HepG2 (cell line): ENCODE data around the gene NTN4. TPM values are rescaled to one million over a fixed set of nuclear protein-coding genes. Genes with fewer than 3 reads are reported as not detected.

Experiments
- ATAC-seq: fragments of 200-7000 bp; cut with Tn5 transposase; 3 replicates; pipeline ENCODE4 v1.9.1; 2020; ENCODE audit warnings: mild to moderate bottlenecking, moderate library complexity
- BruUV-seq: library from RNA; stranded (reverse); fragments of 400-500 nt; replicated peaks from 2 replicates; lab custom pipeline; 2021; lab: Mats Ljungman, UMichigan
- CTCF ChIA-PET: fragments of 300-600 bp; formaldehyde crosslinking; extraction: SDS; loops from one replicate; lab custom pipeline; 2021; ENCODE audit warnings: low total read pairs, inconsistent platforms, low intra/inter-chr PET ratio; lab: Yijun Ruan, JAX
- POLR2A ChIA-PET: fragments of 350-600 bp; sonication (Branson Sonifier 250); formaldehyde crosslinking; loops from one replicate; lab custom pipeline; 2020; ENCODE audit warnings: antibody characterized with exemption, inconsistent platforms; lab: Yijun Ruan, JAX
- DNase-seq: peaks from one replicate; pipeline ENCODE4 v3.0.0-alpha.2; 2015; ENCODE audit warnings: low spot score
- FAIRE-seq: peaks from 3 replicates; lab custom pipeline; 2011; peaks lifted over from hg19 to GRCh38; lab: Jason Lieb, UNC
- H2AFZ ChIP-seq: one replicate; pipeline ENCODE4 v1.6.1; 2011; ENCODE audit warnings: low read length, inconsistent platforms
- H3K27ac ChIP-seq: fragments of 300-600 bp; 3 replicates; pipeline ENCODE4 v1.8.0; 2011; ENCODE audit warnings: mixed run types, mild to moderate bottlenecking, mixed read lengths, low read length, inconsistent platforms; ENCODE audit not compliant: insufficient read depth; ENCODE audit errors: extremely low read length
- H3K27me3 ChIP-seq, 2 experiments: fragments of 200-600 bp in 1 of 2; 2 replicates in 1 of 2; 3 replicates in 1 of 2; pipeline versions ENCODE4 v1.6.0 to v1.8.0; 2011; ENCODE audit warnings: low read length in 2 of 2, mild to moderate bottlenecking in 2 of 2, moderate library complexity in 2 of 2, inconsistent platforms in 1 of 2; ENCODE audit not compliant: insufficient read depth in 2 of 2, control insufficient read depth in 1 of 2
- H3K36me3 ChIP-seq, 2 experiments: fragments of 200-600 bp in 1 of 2; replicated peaks in 1 of 2; 2 replicates in 1 of 2; 3 replicates in 1 of 2; pipeline versions ENCODE4 v1.5.1 to v1.8.0; 2011; ENCODE audit warnings: low read length in 2 of 2, inconsistent platforms in 1 of 2; ENCODE audit not compliant: insufficient read depth in 2 of 2, control insufficient read depth in 1 of 2
- H3K4me1 ChIP-seq: 2 replicates; pipeline ENCODE4 v1.5.1; 2012; ENCODE audit warnings: low read length, inconsistent platforms; ENCODE audit not compliant: insufficient read depth
- H3K4me2 ChIP-seq: 2 replicates; pipeline ENCODE4 v1.6.0; 2011; ENCODE audit warnings: low read depth, low read length, inconsistent platforms
- H3K4me3 ChIP-seq, 3 experiments: fragments of 200-600 bp in 1 of 3; sonication (generic), shearing (Covaris generic) in 1 of 3; replicated peaks in 1 of 3; 2 replicates each; pipeline ENCODE4 v1.5.1; 2011 to 2016; ENCODE audit warnings: low read length in 3 of 3, inconsistent platforms in 2 of 3, low read depth in 2 of 3, mild to moderate bottlenecking in 2 of 3, control low read depth in 1 of 3, mixed read lengths in 1 of 3; ENCODE audit not compliant: insufficient read depth in 1 of 3
- H3K79me2 ChIP-seq: one replicate; pipeline ENCODE4 v1.6.1; 2011; ENCODE audit warnings: low read length, inconsistent platforms; ENCODE audit not compliant: insufficient read depth
- H3K9ac ChIP-seq: 2 replicates; pipeline ENCODE4 v1.6.0; 2011; ENCODE audit warnings: mild to moderate bottlenecking, low read depth, low read length, inconsistent platforms; ENCODE audit not compliant: insufficient read depth
- H3K9me3 ChIP-seq: 2 replicates; pipeline ENCODE4 v1.5.1; 2012; ENCODE audit warnings: mild to moderate bottlenecking, low read length
- H4K20me1 ChIP-seq: 2 replicates; pipeline ENCODE4 v1.6.0; 2011; ENCODE audit warnings: inconsistent platforms, mild to moderate bottlenecking, low read length, moderate library complexity; ENCODE audit not compliant: insufficient read depth
- ATF5 ChIP-seq: sonication (generic); formaldehyde crosslinking; IDR thresholded peaks from 2 replicates; pipeline ENCODE4 v1.4.0; 2020; ENCODE audit warnings: mild to moderate bottlenecking, low read depth, missing genetic modification reagents
- GATA4 ChIP-seq: sonication (generic); IDR thresholded peaks from 2 replicates; pipeline ENCODE4 v1.6.1; 2016; ENCODE audit warnings: antibody characterized with exemption, low read depth, borderline replicate concordance
- GLMP ChIP-seq: sonication (generic); formaldehyde crosslinking; IDR thresholded peaks from 2 replicates; pipeline ENCODE4 v1.9.0; 2021; ENCODE audit warnings: missing genetic modification reagents, mild to moderate bottlenecking, borderline replicate concordance
- HBP1 ChIP-seq: IDR thresholded peaks from 2 replicates; pipeline ENCODE4 v1.6.1; 2016; ENCODE audit warnings: low read depth, control low read depth
- IKZF1 ChIP-seq: fragments of 450-650 bp; IDR thresholded peaks from 2 replicates; pipeline ENCODE4 v1.7.1; 2016
- KLF15 ChIP-seq: sonication (generic); formaldehyde crosslinking; IDR thresholded peaks from 2 replicates; pipeline ENCODE4 v1.8.1; 2023; ENCODE audit warnings: borderline replicate concordance, mild to moderate bottlenecking, inconsistent platforms, missing genetic modification reagents, mixed read lengths
- NR2C2 ChIP-seq: sonication (generic); formaldehyde crosslinking; IDR thresholded peaks from 2 replicates; pipeline ENCODE4 v1.4.0; 2020; ENCODE audit warnings: missing genetic modification reagents, mild to moderate bottlenecking, moderate library complexity, borderline replicate concordance
- RFXANK ChIP-seq: IDR thresholded peaks from 2 replicates; pipeline ENCODE4 v1.6.1; 2016
- SIX1 ChIP-seq: sonication (generic); formaldehyde crosslinking; IDR thresholded peaks from 2 replicates; pipeline ENCODE4 v1.4.0; 2020; ENCODE audit warnings: missing genetic modification reagents, borderline replicate concordance
- SPEN ChIP-seq: sonication (generic); formaldehyde crosslinking; IDR thresholded peaks from 2 replicates; pipeline ENCODE4 v1.5.1; 2020; ENCODE audit warnings: low read depth, mild to moderate bottlenecking, missing genetic modification reagents
- TAF1 ChIP-seq: sonication (generic); formaldehyde crosslinking; IDR thresholded peaks from 2 replicates; pipeline ENCODE4 v1.4.0; 2020; ENCODE audit warnings: missing genetic modification reagents
- TCF12 ChIP-seq, 2 experiments: fragments of 450-650 bp in 1 of 2; sonication (generic) in 1 of 2; formaldehyde crosslinking in 1 of 2; IDR thresholded peaks; 2 replicates each; pipeline versions ENCODE4 v1.6.1 to v1.8.0; 2017 to 2022; ENCODE audit warnings: antibody characterized with exemption in 1 of 2, mild to moderate bottlenecking in 1 of 2, missing genetic modification reagents in 1 of 2, moderate library complexity in 1 of 2
- ZNF225 ChIP-seq: sonication (generic); formaldehyde crosslinking; IDR thresholded peaks from 2 replicates; pipeline ENCODE4 v1.4.0; 2020; ENCODE audit warnings: mild to moderate bottlenecking, missing genetic modification reagents
- ZNF501 ChIP-seq: sonication (generic); formaldehyde crosslinking; IDR thresholded peaks from 2 replicates; pipeline ENCODE4 v1.5.1; 2020; ENCODE audit warnings: mild to moderate bottlenecking, moderate library complexity, missing genetic modification reagents
- ZNF510 ChIP-seq: sonication (generic); formaldehyde crosslinking; IDR thresholded peaks from 2 replicates; pipeline ENCODE4 v1.4.0; 2020; ENCODE audit warnings: low read depth, mild to moderate bottlenecking, missing genetic modification reagents
- ZSCAN9 ChIP-seq: IDR thresholded peaks from 2 replicates; pipeline ENCODE4 v1.6.1; 2016; ENCODE audit warnings: borderline replicate concordance
- WGBS: methylation state at CpG from one replicate; pipeline ENCODE4 v1.1.6; 2017; ENCODE audit warnings: low lambda C conversion rate; 5-methylcytosine and 5-hydroxymethylcytosine counted together
- in situ Hi-C: cut with HindIII; loops from 2 replicates; pipeline ENCODE4 v1.10.0; 2017; ENCODE audit warnings: low pct_unique_long_range_greater_than_20kb; ENCODE audit not compliant: extremely low pct_ligation_motif_present
- intact Hi-C: fragments of 100-400 bp; cut with micrococcal nuclease; formaldehyde crosslinking; loops from one replicate; pipeline ENCODE4 v1.10.0; 2022; ENCODE audit not compliant: unreplicated experiment
- polyA plus RNA-seq, 8 experiments: library from polyadenylated mRNA; depleted of rRNA in 3 of 8; stranded (reverse) in 7 of 8; unstranded in 1 of 8; fragments of >200 nt; fragmentation: Illumina TruSeq in 4 of 8; extraction: Trizol in 4 of 8; gene quantifications; 2 replicates each; pipeline versions ENCODE4 v1.2.1 to v1.2.3, GENCODE V29; 2011 to 2016; ENCODE audit warnings: low read depth in 4 of 8, missing spikeins in 1 of 8, mixed read lengths in 1 of 8; ENCODE audit not compliant: insufficient read depth in 1 of 8
- total RNA-seq, 5 experiments: library from RNA; depleted of rRNA; stranded (reverse); fragments of >200 nt; fragmentation: Illumina TruSeq; extraction: Trizol; gene quantifications; 2 replicates each; pipeline ENCODE4 v1.2.3, GENCODE V29; 2016; ENCODE audit warnings: low read depth in 1 of 5
- TF ChIP-seq, protein P1 (sequence below): sonication (generic); formaldehyde crosslinking; IDR thresholded peaks from 2 replicates; pipeline ENCODE4 v1.5.0; 2020; ENCODE audit warnings: missing genetic modification reagents
- TF ChIP-seq, protein P2 (sequence below): sonication (generic); formaldehyde crosslinking; IDR thresholded peaks from 2 replicates; pipeline ENCODE4 v1.4.0; 2020; ENCODE audit warnings: missing genetic modification reagents

Gene NTN4
- total and polyA plus RNA-seq, 2 of the 13 experiments (the other 11 are each of a cell fraction or from before 2014, with no cell fraction given) = 7.8 to 11.5 TPM

- ChIA-PET POLR2A (no interaction called here), CTCF (no interaction called here)
- ATAC-seq = no peak
- no peak for DNase-seq
- no peak overlapping the region for H3K9ac ChIP-seq
- no peaks in the 10 kb centered on the region for H4K20me1 ChIP-seq
- intact Hi-C loops = no loop called here
- no peak overlapping the region for H2AFZ ChIP-seq
- H3K4me2 ChIP-seq = no peak overlapping the region
- H3K27me3 ChIP-seq = no peaks in the 10 kb centered on the region
- H3K4me1 ChIP-seq = no peaks in the 10 kb centered on the region
- BruUV-seq = no TSS peak
- FAIRE-seq = no peak
- in situ Hi-C loops = no loop called here
- H3K79me2 ChIP-seq = no peaks in the 10 kb centered on the region
- H3K4me3 ChIP-seq = no peak overlapping the region
- TF ChIP-seq, protein P1, sequence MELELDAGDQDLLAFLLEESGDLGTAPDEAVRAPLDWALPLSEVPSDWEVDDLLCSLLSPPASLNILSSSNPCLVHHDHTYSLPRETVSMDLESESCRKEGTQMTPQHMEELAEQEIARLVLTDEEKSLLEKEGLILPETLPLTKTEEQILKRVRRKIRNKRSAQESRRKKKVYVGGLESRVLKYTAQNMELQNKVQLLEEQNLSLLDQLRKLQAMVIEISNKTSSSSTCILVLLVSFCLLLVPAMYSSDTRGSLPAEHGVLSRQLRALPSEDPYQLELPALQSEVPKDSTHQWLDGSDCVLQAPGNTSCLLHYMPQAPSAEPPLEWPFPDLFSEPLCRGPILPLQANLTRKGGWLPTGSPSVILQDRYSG (CRISPR knock-in tag) = no peak
- TF ChIP-seq GLMP (CRISPR knock-in tag) (no peak), SPEN (CRISPR knock-in tag) (no peak), IKZF1 (no peak), SIX1 (CRISPR knock-in tag) (no peak), HBP1 (CRISPR knock-in tag) (no peak), GATA4 (no peak), TAF1 (no peak), ZNF225 (CRISPR knock-in tag) (no peak), RFXANK (CRISPR knock-in tag) (no peak), ATF5 (no peak), ZSCAN9 (CRISPR knock-in tag) (no peak), TCF12 (IDR thresholded peaks at IDR 0.05) (no peak), TCF12 (CRISPR knock-in tag; IDR thresholded peaks at IDR 0.05) (no peak), ZNF501 (CRISPR knock-in tag) (no peak), NR2C2 (CRISPR knock-in tag) (no peak), ZNF510 (CRISPR knock-in tag) (no peak), KLF15 (no peak)
- TF ChIP-seq, protein P2, sequence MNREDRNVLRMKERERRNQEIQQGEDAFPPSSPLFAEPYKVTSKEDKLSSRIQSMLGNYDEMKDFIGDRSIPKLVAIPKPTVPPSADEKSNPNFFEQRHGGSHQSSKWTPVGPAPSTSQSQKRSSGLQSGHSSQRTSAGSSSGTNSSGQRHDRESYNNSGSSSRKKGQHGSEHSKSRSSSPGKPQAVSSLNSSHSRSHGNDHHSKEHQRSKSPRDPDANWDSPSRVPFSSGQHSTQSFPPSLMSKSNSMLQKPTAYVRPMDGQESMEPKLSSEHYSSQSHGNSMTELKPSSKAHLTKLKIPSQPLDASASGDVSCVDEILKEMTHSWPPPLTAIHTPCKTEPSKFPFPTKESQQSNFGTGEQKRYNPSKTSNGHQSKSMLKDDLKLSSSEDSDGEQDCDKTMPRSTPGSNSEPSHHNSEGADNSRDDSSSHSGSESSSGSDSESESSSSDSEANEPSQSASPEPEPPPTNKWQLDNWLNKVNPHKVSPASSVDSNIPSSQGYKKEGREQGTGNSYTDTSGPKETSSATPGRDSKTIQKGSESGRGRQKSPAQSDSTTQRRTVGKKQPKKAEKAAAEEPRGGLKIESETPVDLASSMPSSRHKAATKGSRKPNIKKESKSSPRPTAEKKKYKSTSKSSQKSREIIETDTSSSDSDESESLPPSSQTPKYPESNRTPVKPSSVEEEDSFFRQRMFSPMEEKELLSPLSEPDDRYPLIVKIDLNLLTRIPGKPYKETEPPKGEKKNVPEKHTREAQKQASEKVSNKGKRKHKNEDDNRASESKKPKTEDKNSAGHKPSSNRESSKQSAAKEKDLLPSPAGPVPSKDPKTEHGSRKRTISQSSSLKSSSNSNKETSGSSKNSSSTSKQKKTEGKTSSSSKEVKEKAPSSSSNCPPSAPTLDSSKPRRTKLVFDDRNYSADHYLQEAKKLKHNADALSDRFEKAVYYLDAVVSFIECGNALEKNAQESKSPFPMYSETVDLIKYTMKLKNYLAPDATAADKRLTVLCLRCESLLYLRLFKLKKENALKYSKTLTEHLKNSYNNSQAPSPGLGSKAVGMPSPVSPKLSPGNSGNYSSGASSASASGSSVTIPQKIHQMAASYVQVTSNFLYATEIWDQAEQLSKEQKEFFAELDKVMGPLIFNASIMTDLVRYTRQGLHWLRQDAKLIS = no peak
- 97% methylated on average over 7 of the region's 7 CpGs for WGBS
- H3K9me3 ChIP-seq = no peaks in the 10 kb centered on the region
- no peak overlapping the region for H3K27ac ChIP-seq
- peaks cover 0 to 3% of the 10 kb centered on the region in 2 experiments; a peak in 1 of 5 replicates for H3K36me3 ChIP-seq
These were observed 59.0 kb downstream of the NTN4 start for GRCh38 chr12:95731519-95731958.
